Measurements from ENCODE around the gene WDR90.

WDR90 gene

DNA sequence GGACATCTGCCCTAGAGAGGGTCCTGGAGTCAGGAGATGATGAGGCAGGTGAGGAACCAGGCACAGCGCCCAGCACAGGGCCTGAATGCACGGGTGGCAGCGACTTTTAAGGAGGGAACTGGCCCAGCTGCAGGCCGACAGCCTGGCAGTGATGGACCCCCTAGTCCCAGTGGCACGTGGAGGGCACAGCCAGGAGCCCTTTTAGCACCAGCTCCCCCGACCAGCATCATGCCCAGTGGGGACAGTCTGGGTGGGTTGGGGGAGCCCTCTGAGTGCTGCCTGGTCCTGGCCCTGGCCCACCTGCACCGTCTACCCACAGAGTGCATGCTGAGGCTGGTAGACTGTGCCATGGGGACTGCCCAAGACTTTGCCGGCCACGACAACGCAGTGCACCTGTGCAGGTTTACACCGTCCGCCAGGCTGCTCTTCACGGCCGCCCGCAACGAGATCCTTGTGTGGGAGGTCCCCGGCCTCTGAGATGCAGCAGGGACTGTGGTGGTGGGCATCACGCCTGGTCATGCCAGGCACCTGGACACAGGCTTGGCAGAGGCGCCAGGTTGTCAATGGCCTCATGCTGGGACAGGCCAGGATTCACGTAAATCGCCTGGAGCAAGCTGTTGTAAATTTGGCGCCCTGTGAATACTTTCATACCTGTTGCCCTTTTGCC is 18.1 kb downstream of the WDR90 start:
- TF ChIP-seq, protein P1, sequence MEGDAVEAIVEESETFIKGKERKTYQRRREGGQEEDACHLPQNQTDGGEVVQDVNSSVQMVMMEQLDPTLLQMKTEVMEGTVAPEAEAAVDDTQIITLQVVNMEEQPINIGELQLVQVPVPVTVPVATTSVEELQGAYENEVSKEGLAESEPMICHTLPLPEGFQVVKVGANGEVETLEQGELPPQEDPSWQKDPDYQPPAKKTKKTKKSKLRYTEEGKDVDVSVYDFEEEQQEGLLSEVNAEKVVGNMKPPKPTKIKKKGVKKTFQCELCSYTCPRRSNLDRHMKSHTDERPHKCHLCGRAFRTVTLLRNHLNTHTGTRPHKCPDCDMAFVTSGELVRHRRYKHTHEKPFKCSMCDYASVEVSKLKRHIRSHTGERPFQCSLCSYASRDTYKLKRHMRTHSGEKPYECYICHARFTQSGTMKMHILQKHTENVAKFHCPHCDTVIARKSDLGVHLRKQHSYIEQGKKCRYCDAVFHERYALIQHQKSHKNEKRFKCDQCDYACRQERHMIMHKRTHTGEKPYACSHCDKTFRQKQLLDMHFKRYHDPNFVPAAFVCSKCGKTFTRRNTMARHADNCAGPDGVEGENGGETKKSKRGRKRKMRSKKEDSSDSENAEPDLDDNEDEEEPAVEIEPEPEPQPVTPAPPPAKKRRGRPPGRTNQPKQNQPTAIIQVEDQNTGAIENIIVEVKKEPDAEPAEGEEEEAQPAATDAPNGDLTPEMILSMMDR (IDR thresholded peaks at IDR 0.05; ENCODE audit: insufficient read depth, low read length, missing control alignments), result no peak
- no peak for DNase-seq (ENCODE audit: low read depth, low spot score)
- no peak overlapping the region for H3K4me3 ChIP-seq (ENCODE audit: low read depth, low read length)
- POLR2A ChIA-PET, result interaction anchor here (1.0 to 1.5 kb wide), 2 partner anchors 9 to 41 kb away, joined by 3 to 4 read pairs; no protein-coding TSS in a partner anchor
- CTCF ChIA-PET, result interaction anchor here (0.6 to 2.7 kb wide), 26 partner anchors 8 to 127 kb away, joined by 3 to 21 read pairs (median 4); partner anchors contain the start of genes CHTF18, RHBDL1, STUB1 and WDR90

DNA sequence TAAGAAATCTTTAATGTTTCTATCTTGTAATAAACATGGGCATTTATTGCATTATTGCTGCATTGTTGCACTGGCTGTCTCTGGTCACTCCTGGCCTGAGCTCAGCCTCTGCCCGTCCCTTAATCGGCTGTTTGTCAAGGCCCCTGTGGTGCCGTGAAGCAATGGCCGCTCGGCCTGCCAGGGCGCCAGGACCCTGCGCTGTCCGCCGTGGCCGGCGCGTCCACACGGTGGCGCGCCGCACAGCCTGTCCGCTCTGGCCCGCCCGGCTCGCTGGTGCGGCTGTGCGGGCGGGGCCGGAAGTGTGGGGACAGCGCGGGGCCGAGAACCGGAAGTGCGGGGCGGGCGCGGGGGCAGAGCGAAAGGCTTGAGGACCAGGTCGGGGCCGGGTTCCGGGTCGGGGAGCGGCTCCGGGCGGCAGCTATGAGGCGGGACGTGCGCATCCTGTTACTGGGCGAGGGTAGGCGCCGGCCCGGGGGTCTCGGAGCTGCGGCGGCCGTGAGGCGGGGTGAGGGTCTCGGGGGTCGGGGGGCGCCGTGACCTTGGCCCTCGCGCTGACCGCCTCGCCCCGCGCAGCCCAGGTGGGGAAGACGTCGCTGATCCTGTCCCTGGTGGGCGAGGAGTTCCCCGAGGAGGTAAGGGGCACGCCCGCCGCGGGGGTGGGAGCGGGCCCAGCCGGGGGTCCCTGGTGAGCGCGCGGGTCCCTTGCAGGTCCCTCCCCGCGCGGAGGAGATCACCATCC is 18.8 kb downstream of the WDR90 start, which contains the start of gene RHOT2:
Gene RHOT2, plus strand, starts transcription at position 353 of the 739 bp plus-strand sequence. Its CDS starts 68 bp downstream, at position 421.
- TF ChIP-seq, protein P1 (IDR thresholded peaks at IDR 0.05; ENCODE audit: insufficient read depth, low read length, missing control alignments), result peak; percentile 81
- DNase-seq (ENCODE audit: low read depth, low spot score), result no peak
- H3K4me3 ChIP-seq (ENCODE audit: low read depth, low read length), result peak within 1 kb of the TSS; percentile 85
- ChIA-PET POLR2A (interaction anchor here (1.0 to 1.9 kb wide), 3 partner anchors 8 to 41 kb away, joined by 3 to 6 read pairs (median 4); no protein-coding TSS in a partner anchor), CTCF (interaction anchor here (0.6 to 2.7 kb wide), 28 partner anchors 8 to 129 kb away, joined by 3 to 21 read pairs (median 4); partner anchors contain the start of genes CHTF18, RHBDL1, STUB1 and WDR90)

DNA sequence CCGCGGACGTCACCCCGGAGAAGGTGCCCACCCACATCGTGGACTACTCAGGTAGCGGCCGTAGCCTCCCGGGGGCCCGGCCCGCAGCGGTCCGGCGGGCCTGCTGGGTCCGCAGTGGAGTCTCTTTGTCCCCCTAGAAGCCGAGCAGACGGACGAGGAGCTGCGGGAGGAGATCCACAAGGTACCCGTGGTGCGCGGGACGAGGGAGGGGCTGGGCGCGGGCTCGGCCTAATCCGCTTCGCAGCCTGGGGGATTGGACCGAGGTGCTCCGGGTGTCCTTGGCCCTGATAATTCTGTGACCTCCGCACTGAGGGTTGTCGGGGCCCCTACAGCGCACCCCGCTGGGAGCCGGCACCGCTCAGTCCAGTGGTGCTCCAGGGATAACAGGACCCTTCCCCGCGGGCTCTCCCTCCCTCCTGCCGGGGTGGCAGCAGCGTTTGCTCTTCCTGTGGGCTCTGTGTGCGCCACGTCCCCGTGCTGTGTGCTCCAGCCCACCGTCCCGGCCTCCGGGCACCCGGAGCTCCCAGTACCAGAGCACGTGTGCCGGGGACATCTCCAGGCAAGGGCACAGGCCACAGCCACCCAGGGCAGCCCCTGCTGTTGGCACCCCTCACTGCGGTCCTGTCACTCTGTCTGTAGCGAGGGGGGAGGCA is 19.5 kb downstream of the WDR90 start:
- no peak for DNase-seq (ENCODE audit: low read depth, low spot score)
- TF ChIP-seq, protein P1 (IDR thresholded peaks at IDR 0.05; ENCODE audit: insufficient read depth, low read length, missing control alignments), result no peak
- POLR2A ChIA-PET, result interaction anchor here (1.0 to 1.9 kb wide), 2 partner anchors 10 to 42 kb away, joined by 4 to 6 read pairs; no protein-coding TSS in a partner anchor
- CTCF ChIA-PET, result interaction anchor here (0.7 to 2.7 kb wide), 12 partner anchors 7 to 130 kb away, joined by 3 to 13 read pairs (median 8); partner anchors contain the start of gene RHBDL1
- peak overlapping the region; percentile 85 for H3K4me3 ChIP-seq (ENCODE audit: low read depth, low read length)

DNA sequence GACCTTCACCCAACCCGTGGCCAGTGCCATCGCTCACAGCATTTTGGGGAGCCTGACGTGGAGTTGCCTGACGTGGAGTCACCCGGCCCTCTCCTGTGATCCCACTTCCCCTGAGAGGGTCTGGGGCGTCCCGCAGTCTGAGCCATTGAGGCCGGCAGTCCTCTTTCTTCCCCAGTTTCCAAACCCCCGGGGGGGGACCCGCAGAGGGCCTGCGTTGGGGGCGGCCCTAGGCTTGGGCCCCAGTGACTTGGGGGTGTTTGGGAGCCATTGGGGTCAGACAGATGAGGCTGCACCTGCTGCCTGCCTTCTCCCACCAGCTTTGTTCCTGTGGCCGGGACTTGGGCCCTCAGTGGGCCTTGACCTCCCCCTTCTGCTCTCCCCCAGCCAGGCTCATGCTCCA is 20.5 kb downstream of the WDR90 start:
- ChIA-PET POLR2A (interaction anchor here (0.5 to 1.9 kb wide), 2 partner anchors 9 to 86 kb away, joined by 5 to 6 read pairs; no protein-coding TSS in a partner anchor), CTCF (interaction anchor here (1.2 kb wide), 1 partner anchor 11 kb away, joined by 3 read pairs; the partner anchor contains the start of gene STUB1)
- TF ChIP-seq, protein P1 (IDR thresholded peaks at IDR 0.05; ENCODE audit: insufficient read depth, low read length, missing control alignments), result no peak
- H3K4me3 ChIP-seq (ENCODE audit: low read depth, low read length), result peak overlapping the region; percentile 85; the same call in 1 of the 2 replicates
- DNase-seq (ENCODE audit: low read depth, low spot score), result no peak

DNA sequence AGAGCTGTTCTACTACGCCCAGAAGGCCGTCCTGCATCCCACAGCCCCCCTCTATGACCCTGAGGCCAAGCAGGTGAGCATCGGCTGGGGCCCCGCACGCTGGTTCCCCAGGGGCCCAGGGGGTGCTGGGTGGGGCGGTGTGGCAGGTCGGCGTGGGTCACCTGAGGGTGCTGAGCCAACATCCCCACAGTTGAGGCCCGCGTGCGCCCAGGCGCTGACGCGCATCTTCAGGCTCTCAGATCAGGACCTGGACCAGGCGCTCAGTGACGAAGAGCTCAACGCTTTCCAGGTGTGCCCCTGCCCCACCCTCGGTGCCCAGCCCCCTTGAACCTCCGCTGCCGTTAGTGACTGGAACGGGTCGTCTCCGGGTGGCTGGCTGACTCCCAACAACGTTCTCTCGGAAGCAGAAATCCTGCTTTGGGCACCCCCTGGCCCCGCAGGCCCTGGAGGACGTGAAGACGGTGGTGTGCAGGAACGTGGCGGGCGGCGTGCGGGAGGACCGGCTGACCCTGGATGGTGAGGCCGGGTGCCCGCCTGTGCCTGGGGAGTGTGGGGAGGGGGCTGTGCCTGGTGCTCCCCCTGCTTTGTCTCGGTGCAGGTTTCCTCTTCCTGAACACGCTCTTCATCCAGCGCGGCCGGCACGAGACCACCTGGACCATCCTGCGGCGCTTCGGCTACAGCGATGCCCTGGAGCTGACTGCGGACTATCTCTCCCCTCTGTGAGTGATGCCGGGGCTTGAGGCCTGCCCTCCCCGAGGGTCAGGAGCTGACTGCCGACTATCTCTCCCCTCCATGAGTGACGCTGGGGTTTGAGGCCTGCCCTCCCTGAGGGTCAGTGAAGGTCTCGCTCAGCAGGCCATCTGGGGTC is 21.6 kb downstream of the WDR90 start:
- ChIA-PET POLR2A (interaction anchor here (0.6 to 0.9 kb wide), 2 partner anchors 10 to 100 kb away, joined by 3 read pairs; partner anchors contain the start of gene STUB1), CTCF (interaction anchor here (0.9 to 1.2 kb wide), 3 partner anchors 9 to 50 kb away, joined by 3 to 4 read pairs (median 3); partner anchors contain the start of gene ANTKMT)
- TF ChIP-seq, protein P1 (IDR thresholded peaks at IDR 0.05; ENCODE audit: insufficient read depth, low read length, missing control alignments), result no peak
- DNase-seq (ENCODE audit: low read depth, low spot score), result no peak
- no peak overlapping the region for H3K4me3 ChIP-seq (ENCODE audit: low read depth, low read length)
